Tibial artery (tissue), 4 donors: ENCODE results near the gene RNF217.

Source experiments
- DNase-seq, 2 donors: peaks; one replicate each; pipeline ENCODE4 v3.0.0-alpha.2; 2019
- H3K27ac ChIP-seq, 2 donors: fragments of 200-600 bp; sonication (generic) in 1 of 2; 1 replicate in 1 of 2; 2 replicates in 1 of 2; pipeline ENCODE4 v1.5.1; 2018 to 2019; ENCODE audit warnings: mild to moderate bottlenecking in 1 of 2
- H3K27me3 ChIP-seq, 2 donors: fragments of 200-600 bp; sonication (generic) in 1 of 2; one replicate each; pipeline versions ENCODE4 v1.5.1 to v1.6.0; 2016 to 2019
- H3K36me3 ChIP-seq, 3 donors: fragments of 200-600 bp; sonication (generic) in 2 of 3; one replicate each; pipeline ENCODE4 v1.5.1; 2016 to 2019; ENCODE audit warnings: mild to moderate bottlenecking in 2 of 3
- H3K4me1 ChIP-seq, 4 donors: fragments of 200-600 bp; sonication (generic) in 2 of 4; 1 replicate in 3 of 4; 2 replicates in 1 of 4; pipeline ENCODE4 v1.5.1; 2016 to 2019
- H3K4me3 ChIP-seq, 2 donors: fragments of 200-600 bp; sonication (generic) in 1 of 2; 1 replicate in 1 of 2; 2 replicates in 1 of 2; pipeline ENCODE4 v1.5.1; 2018 to 2019; ENCODE audit warnings: mild to moderate bottlenecking in 2 of 2
- H3K9me3 ChIP-seq, 3 donors: fragments of 200-600 bp; sonication (generic) in 1 of 3; one replicate each; pipeline ENCODE4 v1.5.1; 2016 to 2019
- intact Hi-C: fragments of 100-400 bp; cut with DNase I; formaldehyde crosslinking; loops from one replicate; pipeline ENCODE4 v1.15.0; 2023; ENCODE audit warnings: low total_unique reads
- TF ChIP-seq, protein P1 (sequence below), 2 experiments: fragments of 200-600 bp in 1 of 2; fragments of 450-650 bp in 1 of 2; IDR thresholded peaks; one replicate each; pipeline ENCODE4 v1.5.1; 2017 to 2019; ENCODE audit warnings: antibody characterized with exemption in 2 of 2, mild to moderate bottlenecking in 1 of 2, moderate library complexity in 1 of 2

Gene RNF217

DNA sequence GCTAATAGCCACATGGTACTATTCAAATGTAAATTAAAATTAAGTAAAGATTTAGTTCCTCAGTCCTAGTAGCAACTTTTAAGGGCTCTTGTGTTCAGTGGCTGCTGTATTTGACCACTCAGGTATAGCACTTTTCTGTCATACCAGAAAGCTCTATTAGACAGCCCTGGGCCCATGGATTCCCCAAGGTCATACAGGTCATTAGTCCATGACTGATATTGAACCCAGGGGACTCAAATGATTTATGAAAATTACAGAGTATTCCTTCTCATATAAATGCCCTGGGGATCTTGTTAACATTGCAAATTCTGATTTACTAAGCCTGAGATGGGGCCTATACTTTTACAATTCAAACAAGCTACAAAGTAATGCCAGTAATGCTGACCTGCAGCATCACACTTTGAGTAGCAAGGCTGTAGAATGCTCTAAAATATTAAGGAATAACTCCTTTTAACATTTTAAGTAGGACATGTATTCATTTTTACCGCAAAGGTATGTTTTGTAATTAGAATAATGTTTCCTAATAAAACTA is 29.6 kb downstream of the RNF217 start:
- H3K27me3 ChIP-seq: no peaks in the 10 kb centered on the region
- no peaks in the 10 kb centered on the region for H3K36me3 ChIP-seq
- no peak overlapping the region for H3K27ac ChIP-seq
- DNase-seq: no peak
- intact Hi-C loops: no loop called here
- H3K9me3 ChIP-seq: no peaks in the 10 kb centered on the region
- TF ChIP-seq, protein P1, sequence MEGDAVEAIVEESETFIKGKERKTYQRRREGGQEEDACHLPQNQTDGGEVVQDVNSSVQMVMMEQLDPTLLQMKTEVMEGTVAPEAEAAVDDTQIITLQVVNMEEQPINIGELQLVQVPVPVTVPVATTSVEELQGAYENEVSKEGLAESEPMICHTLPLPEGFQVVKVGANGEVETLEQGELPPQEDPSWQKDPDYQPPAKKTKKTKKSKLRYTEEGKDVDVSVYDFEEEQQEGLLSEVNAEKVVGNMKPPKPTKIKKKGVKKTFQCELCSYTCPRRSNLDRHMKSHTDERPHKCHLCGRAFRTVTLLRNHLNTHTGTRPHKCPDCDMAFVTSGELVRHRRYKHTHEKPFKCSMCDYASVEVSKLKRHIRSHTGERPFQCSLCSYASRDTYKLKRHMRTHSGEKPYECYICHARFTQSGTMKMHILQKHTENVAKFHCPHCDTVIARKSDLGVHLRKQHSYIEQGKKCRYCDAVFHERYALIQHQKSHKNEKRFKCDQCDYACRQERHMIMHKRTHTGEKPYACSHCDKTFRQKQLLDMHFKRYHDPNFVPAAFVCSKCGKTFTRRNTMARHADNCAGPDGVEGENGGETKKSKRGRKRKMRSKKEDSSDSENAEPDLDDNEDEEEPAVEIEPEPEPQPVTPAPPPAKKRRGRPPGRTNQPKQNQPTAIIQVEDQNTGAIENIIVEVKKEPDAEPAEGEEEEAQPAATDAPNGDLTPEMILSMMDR (IDR thresholded peaks at IDR 0.05): no peak
- no peak overlapping the region for H3K4me3 ChIP-seq
- H3K4me1 ChIP-seq: peaks cover 0 to 64% (median 14%) of the 10 kb centered on the region in 4 donors

- H3K27me3 ChIP-seq: no peaks in the 10 kb centered on the region
- peaks cover 0 to under 1% (median 0%) of the 10 kb centered on the region in 3 donors for H3K36me3 ChIP-seq
- no peak for DNase-seq
- H3K9me3 ChIP-seq: no peaks in the 10 kb centered on the region
- H3K27ac ChIP-seq: no peak overlapping the region
- no peak overlapping the region for H3K4me3 ChIP-seq
- TF ChIP-seq, protein P1 (IDR thresholded peaks at IDR 0.05): no peak
- H3K4me1 ChIP-seq: peaks cover 0 to 59% (median 14%) of the 10 kb centered on the region in 4 donors
- intact Hi-C loops: no loop called here
Observed at GRCh38 chr6:124993327-124993726, 31.1 kb downstream of the RNF217 start.

DNA sequence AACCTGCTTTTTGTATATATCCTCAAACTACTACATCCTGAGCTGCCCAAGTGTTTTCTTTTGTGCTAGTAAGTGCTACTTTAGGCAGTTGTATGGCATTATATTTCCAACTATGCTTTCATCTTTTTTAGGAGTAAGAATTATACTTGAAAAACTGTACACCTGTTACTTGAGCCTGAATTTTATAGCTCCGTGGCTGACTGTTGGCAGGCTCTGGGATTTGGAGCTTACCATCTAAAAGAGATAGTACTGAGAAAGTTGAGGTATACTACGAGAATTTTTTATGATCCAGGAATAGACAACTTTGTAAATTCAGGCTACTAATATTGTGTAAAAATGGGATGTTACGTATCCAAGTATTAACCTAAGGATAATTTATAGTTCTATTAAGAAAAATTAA is 32.4 kb downstream of the RNF217 start:
- no peak for DNase-seq
- Histone ChIP-seq H3K27ac (no peak overlapping the region), H3K4me1 (peaks cover 0 to 72% (median 19%) of the 10 kb centered on the region in 4 donors), H3K27me3 (no peaks in the 10 kb centered on the region), H3K36me3 (peaks cover 0 to 3% (median 0%) of the 10 kb centered on the region in 3 donors), H3K9me3 (no peaks in the 10 kb centered on the region), H3K4me3 (no peak overlapping the region)
- TF ChIP-seq, protein P1 (IDR thresholded peaks at IDR 0.05): no peak
- intact Hi-C loops: no loop called here

- Histone ChIP-seq H3K9me3 (no peaks in the 10 kb centered on the region), H3K27ac (no peak overlapping the region), H3K4me1 (peaks cover 0 to 75% (median 19%) of the 10 kb centered on the region in 4 donors), H3K4me3 (no peak overlapping the region), H3K36me3 (peaks cover 0 to 3% (median 0%) of the 10 kb centered on the region in 3 donors), H3K27me3 (no peaks in the 10 kb centered on the region)
- intact Hi-C loops: no loop called here
- DNase-seq: no peak
- TF ChIP-seq, protein P1 (IDR thresholded peaks at IDR 0.05): no peak
Observed at GRCh38 chr6:124995131-124995530, 32.9 kb downstream of the RNF217 start.

GRCh38 chr6:124995645-124996325 is 33.5 kb downstream of the RNF217 start:
- Histone ChIP-seq H3K9me3 (no peaks in the 10 kb centered on the region), H3K27me3 (no peaks in the 10 kb centered on the region), H3K36me3 (peaks cover 0 to 3% (median 0%) of the 10 kb centered on the region in 3 donors), H3K4me3 (no peak overlapping the region), H3K4me1 (peaks cover 0 to 72% (median 17%) of the 10 kb centered on the region in 4 donors), H3K27ac (no peak overlapping the region)
- DNase-seq: no peak
- TF ChIP-seq, protein P1 (IDR thresholded peaks at IDR 0.05): no peak
- intact Hi-C loops: no loop called here
